ENCODE results near the gene IGSF21.

Gene IGSF21

DNA sequence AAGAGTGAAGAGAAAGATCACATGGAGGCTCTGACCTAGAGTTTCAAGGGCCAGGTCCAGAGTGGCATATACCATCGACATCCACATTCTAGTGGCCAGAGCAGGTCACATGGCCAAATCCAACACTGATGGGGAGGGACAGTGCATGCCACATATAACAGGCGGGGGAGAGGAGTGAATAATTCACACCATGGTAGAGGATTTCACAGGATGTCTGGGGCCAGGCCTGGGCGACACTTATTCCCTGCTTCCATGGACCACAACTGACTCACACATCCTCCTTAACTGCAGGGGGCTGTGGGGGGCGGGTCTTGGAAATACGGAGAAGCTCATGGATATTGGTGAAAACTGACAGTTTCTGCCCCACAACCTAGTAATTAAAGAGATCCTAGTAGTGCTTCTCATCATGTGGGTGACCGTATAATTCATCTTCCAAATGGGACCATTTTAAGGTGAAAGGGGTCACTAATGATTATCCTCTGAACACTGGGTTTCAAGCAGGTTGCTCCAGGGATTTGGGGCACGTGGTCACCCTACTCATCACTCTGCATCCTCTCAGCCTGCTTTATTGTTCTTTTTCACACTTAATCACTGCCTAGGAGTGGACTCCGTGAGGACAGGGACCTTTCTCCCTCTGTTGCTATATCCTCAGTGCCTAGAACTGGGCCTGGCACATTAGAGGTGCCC is 44.0 kb downstream of the IGSF21 start:
- Mint-ChIP-seq H3K27me3 (ENCODE audit: low read depth, poor library complexity) (peaks cover 31% of the 10 kb centered on the region), H3K36me3 (ENCODE audit: low read depth) (no peaks in the 10 kb centered on the region), H3K4me1 (peaks cover 20% of the 10 kb centered on the region), H3K4me3 (no peak overlapping the region), H3K9me3 (no peaks in the 10 kb centered on the region), H3K27ac (no peak overlapping the region)
- TF ChIP-seq, protein P1, sequence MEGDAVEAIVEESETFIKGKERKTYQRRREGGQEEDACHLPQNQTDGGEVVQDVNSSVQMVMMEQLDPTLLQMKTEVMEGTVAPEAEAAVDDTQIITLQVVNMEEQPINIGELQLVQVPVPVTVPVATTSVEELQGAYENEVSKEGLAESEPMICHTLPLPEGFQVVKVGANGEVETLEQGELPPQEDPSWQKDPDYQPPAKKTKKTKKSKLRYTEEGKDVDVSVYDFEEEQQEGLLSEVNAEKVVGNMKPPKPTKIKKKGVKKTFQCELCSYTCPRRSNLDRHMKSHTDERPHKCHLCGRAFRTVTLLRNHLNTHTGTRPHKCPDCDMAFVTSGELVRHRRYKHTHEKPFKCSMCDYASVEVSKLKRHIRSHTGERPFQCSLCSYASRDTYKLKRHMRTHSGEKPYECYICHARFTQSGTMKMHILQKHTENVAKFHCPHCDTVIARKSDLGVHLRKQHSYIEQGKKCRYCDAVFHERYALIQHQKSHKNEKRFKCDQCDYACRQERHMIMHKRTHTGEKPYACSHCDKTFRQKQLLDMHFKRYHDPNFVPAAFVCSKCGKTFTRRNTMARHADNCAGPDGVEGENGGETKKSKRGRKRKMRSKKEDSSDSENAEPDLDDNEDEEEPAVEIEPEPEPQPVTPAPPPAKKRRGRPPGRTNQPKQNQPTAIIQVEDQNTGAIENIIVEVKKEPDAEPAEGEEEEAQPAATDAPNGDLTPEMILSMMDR (IDR thresholded peaks at IDR 0.05) = no peak
- DNase-seq = no peak

DNA sequence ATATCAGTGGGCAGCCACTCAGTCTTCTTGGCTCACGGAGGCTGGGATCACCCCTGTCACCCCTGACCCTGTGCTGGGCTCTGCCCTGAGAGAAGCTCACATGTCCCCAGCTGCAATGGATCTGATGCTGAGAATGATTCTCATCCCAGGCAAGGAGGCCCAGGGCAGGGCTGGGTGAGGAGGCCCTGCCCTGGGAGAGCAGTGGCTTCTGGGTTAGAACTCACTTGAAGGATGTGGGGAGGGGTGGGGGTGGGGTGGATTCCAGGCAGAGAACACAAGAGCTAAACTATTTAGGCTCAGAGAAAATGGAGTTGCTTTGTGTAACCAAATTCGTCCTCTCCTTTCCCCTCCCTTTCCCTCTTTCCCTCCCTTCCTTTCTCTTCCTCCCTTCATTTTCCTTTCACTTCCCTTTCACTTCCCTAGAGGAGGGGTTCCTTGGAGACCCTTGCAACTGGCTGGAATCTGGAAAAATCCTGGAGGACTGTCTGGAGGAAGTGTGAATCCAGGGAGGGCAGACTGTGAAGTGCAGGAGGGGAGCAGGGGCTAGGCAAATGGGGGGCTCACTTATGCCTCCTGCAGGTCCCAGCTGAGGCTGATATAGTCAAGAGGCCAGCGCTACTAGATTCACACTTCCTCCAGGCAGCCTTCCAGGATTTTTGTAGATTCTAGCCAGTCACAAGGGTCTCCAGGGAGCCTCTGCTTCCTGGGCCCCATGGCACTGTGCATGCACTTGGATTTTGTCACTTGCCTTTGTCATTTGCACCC is 47.0 kb downstream of the IGSF21 start:
- H3K36me3 Mint-ChIP-seq (ENCODE audit: low read depth) = no peaks in the 10 kb centered on the region
- no peak for DNase-seq
- H3K4me3 Mint-ChIP-seq = no peak overlapping the region
- no peaks in the 10 kb centered on the region for H3K9me3 Mint-ChIP-seq
- peaks cover 40% of the 10 kb centered on the region for H3K27me3 Mint-ChIP-seq (ENCODE audit: low read depth, poor library complexity)
- no peak overlapping the region for H3K27ac Mint-ChIP-seq
- H3K4me1 Mint-ChIP-seq = peaks cover 7% of the 10 kb centered on the region
- TF ChIP-seq, protein P1 (IDR thresholded peaks at IDR 0.05) = no peak

DNA sequence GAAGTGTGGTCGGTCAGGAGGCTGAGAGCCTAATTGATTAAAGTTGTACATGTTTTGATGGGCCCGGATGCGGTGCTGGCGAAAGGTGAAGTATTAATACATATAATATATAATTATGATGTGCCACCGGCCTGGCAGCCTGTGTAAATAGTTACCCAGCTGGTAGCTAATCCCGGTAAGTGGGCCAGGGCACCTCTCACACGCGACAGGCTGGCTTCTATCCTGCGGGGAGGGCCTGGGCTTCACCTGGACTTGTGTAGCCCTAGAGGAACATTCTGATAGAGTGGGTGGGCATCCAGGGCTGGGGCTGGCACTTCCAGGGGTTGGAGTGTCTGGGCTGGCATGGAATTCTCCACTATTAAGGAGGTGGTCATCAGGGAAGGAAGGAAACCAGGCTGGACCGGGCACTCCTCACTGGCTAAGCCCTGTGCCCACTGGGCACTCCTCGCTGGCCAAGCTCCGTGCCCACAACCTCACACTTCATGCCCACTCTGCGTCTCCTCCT is 48.3 kb downstream of the IGSF21 start:
- H3K27ac Mint-ChIP-seq = no peak overlapping the region
- peaks cover 37% of the 10 kb centered on the region for H3K27me3 Mint-ChIP-seq (ENCODE audit: low read depth, poor library complexity)
- H3K36me3 Mint-ChIP-seq (ENCODE audit: low read depth) = no peaks in the 10 kb centered on the region
- H3K4me1 Mint-ChIP-seq = peaks cover 11% of the 10 kb centered on the region
- TF ChIP-seq, protein P1 (IDR thresholded peaks at IDR 0.05) = no peak
- H3K4me3 Mint-ChIP-seq = no peak overlapping the region
- DNase-seq = no peak
- no peaks in the 10 kb centered on the region for H3K9me3 Mint-ChIP-seq

DNA sequence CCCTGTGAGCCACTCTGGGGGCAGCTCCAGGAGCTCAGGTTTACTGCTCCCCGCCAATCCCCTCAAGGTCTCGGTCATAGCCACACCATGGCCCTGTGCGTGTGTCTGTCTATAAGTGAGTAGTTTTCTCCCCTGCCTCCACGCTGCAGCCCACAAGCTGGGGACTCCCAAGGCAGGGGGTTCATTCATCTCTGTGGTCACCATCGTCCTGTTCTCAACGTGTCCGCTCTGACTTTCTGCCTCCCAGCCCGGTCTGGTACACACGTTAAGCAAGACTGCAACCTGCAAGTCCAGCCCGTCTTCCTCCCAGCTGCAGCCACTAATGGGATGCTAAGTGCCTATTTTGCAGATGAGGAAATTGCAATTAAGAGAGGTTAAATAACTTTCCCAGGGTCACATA is 49.8 kb downstream of the IGSF21 start:
- H3K36me3 Mint-ChIP-seq (ENCODE audit: low read depth) = no peaks in the 10 kb centered on the region
- H3K4me3 Mint-ChIP-seq = no peak overlapping the region
- TF ChIP-seq, protein P1 (IDR thresholded peaks at IDR 0.05) = no peak
- H3K27me3 Mint-ChIP-seq (ENCODE audit: low read depth, poor library complexity) = peaks cover 41% of the 10 kb centered on the region
- no peaks in the 10 kb centered on the region for H3K9me3 Mint-ChIP-seq
- no peak for DNase-seq
- H3K4me1 Mint-ChIP-seq = peaks cover 23% of the 10 kb centered on the region
- no peak overlapping the region for H3K27ac Mint-ChIP-seq

DNA sequence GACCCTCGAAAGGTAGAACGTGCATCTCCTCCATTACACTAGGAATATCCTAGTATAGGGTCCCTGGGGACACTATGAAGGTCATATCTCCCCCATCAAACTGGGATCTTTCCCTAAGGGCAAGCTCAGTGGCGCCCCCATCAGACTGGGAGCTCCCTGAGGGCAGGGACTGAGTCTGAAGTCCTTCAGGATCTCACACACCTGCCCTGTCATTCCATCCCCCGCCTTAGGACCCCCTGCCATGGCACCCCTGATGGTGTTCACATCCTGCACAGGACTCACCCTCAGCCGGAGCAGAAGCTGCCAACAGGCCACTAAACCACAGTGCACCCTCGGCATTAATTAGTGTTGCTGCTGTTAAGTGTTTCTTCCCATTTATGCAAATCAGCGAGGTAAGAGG is 50.4 kb downstream of the IGSF21 start:
- H3K36me3 Mint-ChIP-seq (ENCODE audit: low read depth) = no peaks in the 10 kb centered on the region
- no peak overlapping the region for H3K4me3 Mint-ChIP-seq
- peaks cover 30% of the 10 kb centered on the region for H3K4me1 Mint-ChIP-seq
- no peaks in the 10 kb centered on the region for H3K9me3 Mint-ChIP-seq
- TF ChIP-seq, protein P1 (IDR thresholded peaks at IDR 0.05) = no peak
- H3K27me3 Mint-ChIP-seq (ENCODE audit: low read depth, poor library complexity) = peaks cover 39% of the 10 kb centered on the region
- no peak overlapping the region for H3K27ac Mint-ChIP-seq
- no peak for DNase-seq

Data from nephron progenitor cell (in vitro differentiated cells).